DOHH2 (cell line): ENCODE measurements around the gene DNAH11.

ENCODE experiments used
- EZH2phosphoT487 ChIP-seq: fragments of 200-600 bp; sonication (generic); IDR thresholded peaks from 2 replicates; pipeline ENCODE4 v1.6.1; 2017; ENCODE audit warnings: borderline replicate concordance, mild to moderate bottlenecking, antibody characterized with exemption, low read length, moderate library complexity, mixed read lengths
- TF ChIP-seq, protein P1 (sequence below): fragments of 200-600 bp; sonication (generic); IDR thresholded peaks from one replicate; pipeline ENCODE4 v1.5.1; 2014; ENCODE audit warnings: antibody characterized with exemption, mild to moderate bottlenecking, low read depth, low read length; ENCODE audit not compliant: poor library complexity, severe bottlenecking

DNA sequence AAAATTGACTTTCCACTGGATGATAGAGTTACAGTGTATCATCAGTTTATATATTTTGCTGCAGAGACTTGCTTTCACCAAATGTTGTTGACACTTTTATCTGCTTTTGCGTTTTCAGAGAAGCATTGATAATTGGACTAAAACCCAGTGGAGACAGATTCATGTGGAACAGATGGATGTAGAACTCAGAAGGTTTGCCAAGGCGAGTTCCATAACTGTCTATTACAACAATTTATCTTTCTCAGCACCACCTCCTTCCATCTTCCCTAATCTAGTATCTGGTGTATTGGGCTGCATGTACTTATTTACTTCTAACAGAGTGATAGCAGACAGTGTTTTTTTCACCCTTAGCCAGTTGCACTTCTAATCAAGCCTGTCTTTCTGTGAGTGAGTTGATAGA, 73.3 kb downstream of the DNAH11 start:
- TF ChIP-seq, protein P1, sequence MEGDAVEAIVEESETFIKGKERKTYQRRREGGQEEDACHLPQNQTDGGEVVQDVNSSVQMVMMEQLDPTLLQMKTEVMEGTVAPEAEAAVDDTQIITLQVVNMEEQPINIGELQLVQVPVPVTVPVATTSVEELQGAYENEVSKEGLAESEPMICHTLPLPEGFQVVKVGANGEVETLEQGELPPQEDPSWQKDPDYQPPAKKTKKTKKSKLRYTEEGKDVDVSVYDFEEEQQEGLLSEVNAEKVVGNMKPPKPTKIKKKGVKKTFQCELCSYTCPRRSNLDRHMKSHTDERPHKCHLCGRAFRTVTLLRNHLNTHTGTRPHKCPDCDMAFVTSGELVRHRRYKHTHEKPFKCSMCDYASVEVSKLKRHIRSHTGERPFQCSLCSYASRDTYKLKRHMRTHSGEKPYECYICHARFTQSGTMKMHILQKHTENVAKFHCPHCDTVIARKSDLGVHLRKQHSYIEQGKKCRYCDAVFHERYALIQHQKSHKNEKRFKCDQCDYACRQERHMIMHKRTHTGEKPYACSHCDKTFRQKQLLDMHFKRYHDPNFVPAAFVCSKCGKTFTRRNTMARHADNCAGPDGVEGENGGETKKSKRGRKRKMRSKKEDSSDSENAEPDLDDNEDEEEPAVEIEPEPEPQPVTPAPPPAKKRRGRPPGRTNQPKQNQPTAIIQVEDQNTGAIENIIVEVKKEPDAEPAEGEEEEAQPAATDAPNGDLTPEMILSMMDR: no peak
- no peak for TF ChIP-seq EZH2phosphoT487
